Stimulated activated CD8-positive, alpha-beta memory T cell treated with anti-CD3 and anti-CD28 coated beads, Interleukin-7, amount 100 ng/mL, for 24 hours (primary cell): ENCODE data around the gene ARMC8.
A peak's percentile ranks its signal among the peaks of the same experiment; 100 is the strongest.

ENCODE experiments used
- DNase-seq: peaks from one replicate; pipeline ENCODE4 v3.0.0-alpha.2; 2020; ENCODE audit warnings: low read depth

The ARMC8 gene

GRCh38 chr3:138310494-138310893 lies 123.4 kb downstream of the ARMC8 start:
- DNase-seq, result no peak

- DNase-seq, result no peak
Observed at GRCh38 chr3:138314751-138315150, 127.7 kb downstream of the ARMC8 start.

- no peak for DNase-seq
Observed at GRCh38 chr3:138317687-138318086, 130.6 kb downstream of the ARMC8 start.

- no peak for DNase-seq
Observed at GRCh38 chr3:138323971-138324370, 136.9 kb downstream of the ARMC8 start.

- DNase-seq, result no peak
Observed at GRCh38 chr3:138325990-138326389, 138.9 kb downstream of the ARMC8 start.

GRCh38 chr3:138326866-138327595 lies 139.9 kb downstream of the ARMC8 start:
- no peak for DNase-seq

- DNase-seq, result no peak
Observed at GRCh38 chr3:138327831-138328230, 140.7 kb downstream of the ARMC8 start.

GRCh38 chr3:138328341-138328740 lies 141.2 kb downstream of the ARMC8 start:
- DNase-seq, result no peak

GRCh38 chr3:138329127-138329983 lies 142.3 kb downstream of the ARMC8 start, which contains the start of gene NME9:
Gene NME9 (minus strand): TSS chr3:138329851. CDS start chr3:138329335, 516 bp downstream.
- peak; percentile 75 for DNase-seq

GRCh38 chr3:138329984-138330293 lies 142.8 kb downstream of the ARMC8 start:
- DNase-seq, result no peak

- DNase-seq, result no peak
Observed at GRCh38 chr3:138331143-138331894, 144.2 kb downstream of the ARMC8 start.

GRCh38 chr3:138332472-138333073 lies 145.5 kb downstream of the ARMC8 start:
- DNase-seq, result no peak

- DNase-seq, result no peak
Observed at GRCh38 chr3:138334608-138335007, 147.5 kb downstream of the ARMC8 start.

GRCh38 chr3:138336454-138336999 lies 149.4 kb downstream of the ARMC8 start:
- DNase-seq, result no peak

- no peak for DNase-seq
Observed at GRCh38 chr3:138338244-138338643, 151.1 kb downstream of the ARMC8 start.

- DNase-seq, result no peak
Observed at GRCh38 chr3:138338811-138339210, 151.7 kb downstream of the ARMC8 start.

GRCh38 chr3:138340511-138340910 lies 153.4 kb downstream of the ARMC8 start:
- DNase-seq, result no peak

- no peak for DNase-seq
Observed at GRCh38 chr3:138344754-138345153, 157.7 kb downstream of the ARMC8 start.
